ENCODE results near the gene APOA4.

GRCh38 chr11:116777056-116777455, 46.0 kb downstream of the APOA4 start:
- no peak for TF ChIP-seq CTCF (IDR thresholded peaks at IDR 0.05)
- TF ChIP-seq POLR2A (IDR thresholded peaks at IDR 0.05) = no peak

Measured in lower leg skin (tissue), 3 donors.